ENCODE results near the gene L1TD1.

DNA sequence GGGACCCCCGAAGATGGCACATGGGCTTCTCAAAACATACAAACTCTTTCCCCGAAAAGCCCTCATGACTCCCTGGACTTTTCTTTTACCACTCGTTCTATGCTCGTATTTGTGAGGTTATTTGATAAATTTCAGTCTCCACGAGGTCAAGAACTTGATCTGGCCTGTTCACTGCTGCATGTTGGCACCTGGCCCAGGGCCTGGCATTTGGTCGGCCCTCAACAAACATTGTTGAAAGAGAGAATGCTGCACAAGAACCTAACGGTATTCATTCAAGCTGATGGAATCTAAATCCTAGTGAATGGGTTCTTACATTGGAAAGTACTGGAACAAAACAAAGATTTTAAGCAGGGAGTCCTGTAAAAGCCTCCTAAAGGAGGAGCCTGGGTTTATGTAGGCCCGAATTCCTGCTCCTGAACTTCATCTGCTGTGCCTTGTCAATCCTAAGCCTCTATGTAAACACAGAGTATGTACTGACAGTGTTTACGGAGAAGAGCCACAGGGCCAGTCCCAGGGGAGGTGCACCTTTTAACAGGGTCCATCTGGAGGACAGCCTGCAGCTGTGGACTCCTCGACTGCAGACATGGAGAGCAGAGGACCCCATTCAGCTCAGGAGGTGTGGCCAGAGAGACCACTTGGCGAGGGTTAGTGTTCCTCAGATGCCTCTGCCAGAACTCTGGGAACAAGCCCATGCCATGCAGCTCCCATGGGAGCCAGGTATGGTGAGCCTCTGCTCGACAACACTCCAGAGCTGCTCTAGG is 46.9 kb downstream of the L1TD1 start:
- TF ChIP-seq POLR2A (IDR thresholded peaks at IDR 0.05) = no peak
- TF ChIP-seq, protein P1, sequence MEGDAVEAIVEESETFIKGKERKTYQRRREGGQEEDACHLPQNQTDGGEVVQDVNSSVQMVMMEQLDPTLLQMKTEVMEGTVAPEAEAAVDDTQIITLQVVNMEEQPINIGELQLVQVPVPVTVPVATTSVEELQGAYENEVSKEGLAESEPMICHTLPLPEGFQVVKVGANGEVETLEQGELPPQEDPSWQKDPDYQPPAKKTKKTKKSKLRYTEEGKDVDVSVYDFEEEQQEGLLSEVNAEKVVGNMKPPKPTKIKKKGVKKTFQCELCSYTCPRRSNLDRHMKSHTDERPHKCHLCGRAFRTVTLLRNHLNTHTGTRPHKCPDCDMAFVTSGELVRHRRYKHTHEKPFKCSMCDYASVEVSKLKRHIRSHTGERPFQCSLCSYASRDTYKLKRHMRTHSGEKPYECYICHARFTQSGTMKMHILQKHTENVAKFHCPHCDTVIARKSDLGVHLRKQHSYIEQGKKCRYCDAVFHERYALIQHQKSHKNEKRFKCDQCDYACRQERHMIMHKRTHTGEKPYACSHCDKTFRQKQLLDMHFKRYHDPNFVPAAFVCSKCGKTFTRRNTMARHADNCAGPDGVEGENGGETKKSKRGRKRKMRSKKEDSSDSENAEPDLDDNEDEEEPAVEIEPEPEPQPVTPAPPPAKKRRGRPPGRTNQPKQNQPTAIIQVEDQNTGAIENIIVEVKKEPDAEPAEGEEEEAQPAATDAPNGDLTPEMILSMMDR (IDR thresholded peaks at IDR 0.05) = no peak

All from lower leg skin (tissue), 3 donors.